Uterus (tissue), 2 donors: Measurements from ENCODE around the gene FSIP1.

ENCODE experiments used
- POLR2A ChIP-seq, 2 donors: fragments of 450-650 bp; IDR thresholded peaks; one replicate each; pipeline ENCODE4 v1.6.1; 2016; ENCODE audit warnings: antibody characterized with exemption in 2 of 2, mild to moderate bottlenecking in 1 of 2, moderate library complexity in 1 of 2
- TF ChIP-seq, protein P1 (sequence below), 4 experiments: fragments of 200-600 bp in 2 of 4; fragments of 450-650 bp in 2 of 4; sonication (generic) in 2 of 4; IDR thresholded peaks; one replicate each; pipeline ENCODE4 v1.5.1; 2016 to 2019; ENCODE audit warnings: antibody characterized with exemption in 4 of 4, mild to moderate bottlenecking in 2 of 4, moderate library complexity in 1 of 4

DNA sequence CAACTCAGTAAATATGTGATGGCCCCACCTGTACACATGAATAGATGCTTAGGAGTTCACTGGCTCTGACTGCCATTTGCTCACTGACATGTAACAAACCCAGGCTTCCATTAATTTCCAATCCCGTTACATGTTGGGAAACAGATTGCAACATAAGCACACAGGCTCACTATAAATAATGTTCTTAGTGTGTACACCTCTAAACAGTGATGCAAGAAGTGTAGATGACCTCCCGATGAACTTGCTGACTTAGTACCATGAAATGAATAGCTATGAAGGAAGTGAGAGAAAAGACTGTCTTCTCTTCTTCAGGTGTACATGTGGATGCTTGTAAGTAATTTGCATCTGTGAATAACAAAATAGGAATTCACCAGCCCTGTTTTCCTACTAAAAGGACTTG is 21.4 kb upstream of the FSIP1 start:
- TF ChIP-seq, protein P1, sequence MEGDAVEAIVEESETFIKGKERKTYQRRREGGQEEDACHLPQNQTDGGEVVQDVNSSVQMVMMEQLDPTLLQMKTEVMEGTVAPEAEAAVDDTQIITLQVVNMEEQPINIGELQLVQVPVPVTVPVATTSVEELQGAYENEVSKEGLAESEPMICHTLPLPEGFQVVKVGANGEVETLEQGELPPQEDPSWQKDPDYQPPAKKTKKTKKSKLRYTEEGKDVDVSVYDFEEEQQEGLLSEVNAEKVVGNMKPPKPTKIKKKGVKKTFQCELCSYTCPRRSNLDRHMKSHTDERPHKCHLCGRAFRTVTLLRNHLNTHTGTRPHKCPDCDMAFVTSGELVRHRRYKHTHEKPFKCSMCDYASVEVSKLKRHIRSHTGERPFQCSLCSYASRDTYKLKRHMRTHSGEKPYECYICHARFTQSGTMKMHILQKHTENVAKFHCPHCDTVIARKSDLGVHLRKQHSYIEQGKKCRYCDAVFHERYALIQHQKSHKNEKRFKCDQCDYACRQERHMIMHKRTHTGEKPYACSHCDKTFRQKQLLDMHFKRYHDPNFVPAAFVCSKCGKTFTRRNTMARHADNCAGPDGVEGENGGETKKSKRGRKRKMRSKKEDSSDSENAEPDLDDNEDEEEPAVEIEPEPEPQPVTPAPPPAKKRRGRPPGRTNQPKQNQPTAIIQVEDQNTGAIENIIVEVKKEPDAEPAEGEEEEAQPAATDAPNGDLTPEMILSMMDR (IDR thresholded peaks at IDR 0.05): no peak
- no peak for TF ChIP-seq POLR2A (IDR thresholded peaks at IDR 0.05)
